Cardiac muscle cell (in vitro differentiated cells and primary cell): ENCODE results near the gene PPP4R1. TPM values are rescaled to one million over a fixed set of nuclear protein-coding genes. Genes with fewer than 3 reads are reported as not detected.

Experiments used
- DNase-seq, 2 donors: peaks; one replicate each; pipeline versions ENCODE4 v3.0.0 to v3.0.0-alpha.2; 2010 to 2017; ENCODE audit warnings: low read depth in 1 of 2, low spot score in 1 of 2
- H3K27ac ChIP-seq: fragments of 200-600 bp; sonication (generic); 2 replicates; pipeline ENCODE4 v1.5.1; 2016
- H3K27me3 ChIP-seq: fragments of 200-600 bp; sonication (generic); 2 replicates; pipeline ENCODE4 v1.6.0; 2016; ENCODE audit warnings: control low read depth
- H3K36me3 ChIP-seq: fragments of 200-600 bp; sonication (generic); 2 replicates; pipeline ENCODE4 v1.5.1; 2016; ENCODE audit warnings: control low read depth
- H3K4me1 ChIP-seq: fragments of 200-600 bp; sonication (generic); 2 replicates; pipeline ENCODE4 v1.8.1; 2017; ENCODE audit warnings: low read depth, mild to moderate bottlenecking, mixed run types
- H3K4me3 ChIP-seq: fragments of 200-600 bp; sonication (generic); 2 replicates; pipeline ENCODE4 v1.5.1; 2016; ENCODE audit warnings: mild to moderate bottlenecking
- H3K9me3 ChIP-seq: fragments of 200-600 bp; sonication (generic); 2 replicates; pipeline ENCODE4 v1.5.1; 2017; ENCODE audit warnings: low read depth, mild to moderate bottlenecking, control low read depth
- CTCF ChIP-seq: IDR thresholded peaks from 2 replicates; pipeline ENCODE4 v1.5.1; 2012; ENCODE audit warnings: low read depth, mild to moderate bottlenecking, low read length
- polyA plus RNA-seq: library from polyadenylated mRNA; unstranded; fragments of >200 nt; fragmentation: Nextera tagmentation; extraction: Ambion mirVana; gene quantifications from 2 replicates; pipeline ENCODE4 v1.2.1, GENCODE V29; 2016
- total RNA-seq: library from RNA; depleted of rRNA; stranded (reverse); fragments of >200 nt; gene quantifications from 2 replicates; pipeline ENCODE4 v1.2.3, GENCODE V29; 2016

PPP4R1 gene
- total and polyA plus RNA-seq, 2 experiments from 2014 or later: 36.5 to 75.1 TPM

GRCh38 chr18:9565407-9565806 is 49.0 kb downstream of the PPP4R1 start:
- H3K4me3 ChIP-seq: no peak overlapping the region
- no peak for DNase-seq
- no peaks in the 10 kb centered on the region for H3K27me3 ChIP-seq
- no peak for TF ChIP-seq CTCF
- no peaks in the 10 kb centered on the region for H3K4me1 ChIP-seq
- peaks cover 51% of the 10 kb centered on the region for H3K36me3 ChIP-seq
- H3K9me3 ChIP-seq: no peaks in the 10 kb centered on the region
- H3K27ac ChIP-seq: no peak overlapping the region

- no peak for TF ChIP-seq CTCF
- Histone ChIP-seq H3K4me3 (no peak overlapping the region), H3K4me1 (no peaks in the 10 kb centered on the region), H3K27me3 (no peaks in the 10 kb centered on the region), H3K9me3 (no peaks in the 10 kb centered on the region), H3K36me3 (peaks cover 56% of the 10 kb centered on the region), H3K27ac (no peak overlapping the region)
- DNase-seq: no peak
Measured at GRCh38 chr18:9563331-9563730, 51.0 kb downstream of the PPP4R1 start.

GRCh38 chr18:9562584-9562983 is 51.8 kb downstream of the PPP4R1 start:
- H3K4me3 ChIP-seq: no peak overlapping the region
- H3K36me3 ChIP-seq: peaks cover 61% of the 10 kb centered on the region
- no peaks in the 10 kb centered on the region for H3K9me3 ChIP-seq
- no peak overlapping the region for H3K27ac ChIP-seq
- no peaks in the 10 kb centered on the region for H3K27me3 ChIP-seq
- no peak for TF ChIP-seq CTCF
- no peaks in the 10 kb centered on the region for H3K4me1 ChIP-seq
- DNase-seq: no peak

DNA sequence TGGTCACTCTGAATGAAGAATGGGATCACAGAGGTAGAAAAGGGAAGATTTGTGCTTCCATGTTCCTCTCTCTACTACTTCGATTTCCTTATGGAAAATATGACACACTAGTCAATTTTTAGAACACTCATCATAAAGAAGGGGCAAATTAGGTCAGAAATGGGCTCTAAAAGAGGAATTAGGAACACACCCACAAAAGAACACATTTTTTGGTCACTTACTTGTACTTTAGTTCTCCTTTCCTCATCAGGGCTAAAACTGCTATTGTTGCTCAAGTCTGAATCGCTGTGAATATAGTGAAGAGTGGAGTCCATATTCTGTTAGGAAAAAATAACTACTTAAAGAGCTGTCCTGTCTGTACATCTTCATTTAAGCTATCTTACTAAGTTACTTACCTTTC is 52.6 kb downstream of the PPP4R1 start:
- peaks cover 68% of the 10 kb centered on the region for H3K36me3 ChIP-seq
- no peak overlapping the region for H3K4me3 ChIP-seq
- no peaks in the 10 kb centered on the region for H3K27me3 ChIP-seq
- DNase-seq: no peak
- no peaks in the 10 kb centered on the region for H3K4me1 ChIP-seq
- H3K27ac ChIP-seq: no peak overlapping the region
- H3K9me3 ChIP-seq: no peaks in the 10 kb centered on the region
- no peak for TF ChIP-seq CTCF

GRCh38 chr18:9559253-9559652 is 55.1 kb downstream of the PPP4R1 start:
- Histone ChIP-seq H3K27ac (no peak overlapping the region), H3K27me3 (no peaks in the 10 kb centered on the region), H3K4me1 (no peaks in the 10 kb centered on the region), H3K9me3 (no peaks in the 10 kb centered on the region), H3K36me3 (peaks cover 86% of the 10 kb centered on the region), H3K4me3 (no peak overlapping the region)
- DNase-seq: no peak
- no peak for TF ChIP-seq CTCF

DNA sequence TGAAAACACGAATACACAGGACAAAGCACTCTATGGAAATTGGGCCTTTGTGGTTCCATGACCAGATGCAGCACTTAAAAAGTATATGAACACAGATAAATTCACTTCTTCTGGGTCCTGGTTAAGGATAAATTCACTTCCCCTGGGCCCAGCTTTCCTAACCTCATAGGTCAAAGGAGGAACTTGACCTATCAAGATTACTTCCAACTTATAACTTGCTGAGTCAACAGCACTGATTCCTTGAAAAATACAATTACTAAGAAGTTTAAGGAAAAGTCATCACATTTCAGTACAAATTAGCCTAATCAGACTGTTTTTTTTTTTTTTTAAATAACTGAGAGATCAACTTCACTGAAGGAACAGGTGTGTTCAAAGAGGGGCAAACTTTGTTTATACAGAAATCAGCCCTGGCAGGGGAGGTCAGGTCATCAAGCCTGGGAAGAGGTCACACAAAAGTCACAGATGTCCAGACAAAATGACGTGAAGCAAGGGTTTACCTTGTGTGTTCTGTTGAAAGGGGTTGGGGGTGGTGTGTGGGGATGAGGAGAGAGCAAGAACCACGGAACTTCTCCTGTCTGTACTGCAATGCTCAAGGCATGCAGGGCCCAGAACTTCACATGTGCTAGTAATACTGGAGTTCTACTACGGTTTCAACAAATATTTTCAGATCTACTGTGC is 55.8 kb downstream of the PPP4R1 start:
- no peak for DNase-seq
- no peak for TF ChIP-seq CTCF
- no peaks in the 10 kb centered on the region for H3K9me3 ChIP-seq
- H3K4me1 ChIP-seq: no peaks in the 10 kb centered on the region
- H3K27ac ChIP-seq: no peak overlapping the region
- peaks cover 83% of the 10 kb centered on the region for H3K36me3 ChIP-seq
- no peaks in the 10 kb centered on the region for H3K27me3 ChIP-seq
- H3K4me3 ChIP-seq: no peak overlapping the region
